Stomach (tissue), 4 donors: ENCODE measurements around the gene ZNF385C.

Experiments
- CTCF ChIP-seq, 7 experiments: fragments of 450-650 bp in 4 of 7; fragments of 200-600 bp in 3 of 7; sonication (generic) in 3 of 7; IDR thresholded peaks; one replicate each; pipeline ENCODE4 v1.5.1; 2016 to 2019; ENCODE audit warnings: antibody characterized with exemption in 7 of 7, control low read depth in 2 of 7, mild to moderate bottlenecking in 1 of 7
- POLR2A ChIP-seq, 4 donors: fragments of 450-650 bp; IDR thresholded peaks; one replicate each; pipeline ENCODE4 v1.6.1; 2016; ENCODE audit warnings: antibody characterized with exemption in 4 of 4, control low read depth in 2 of 4, mild to moderate bottlenecking in 1 of 4, moderate library complexity in 1 of 4
- POLR2AphosphoS5 ChIP-seq, 3 donors: sonication (generic); formaldehyde crosslinking; IDR thresholded peaks; one replicate each; pipeline ENCODE4 v1.6.1; 2016; ENCODE audit warnings: antibody characterized with exemption in 3 of 3

DNA sequence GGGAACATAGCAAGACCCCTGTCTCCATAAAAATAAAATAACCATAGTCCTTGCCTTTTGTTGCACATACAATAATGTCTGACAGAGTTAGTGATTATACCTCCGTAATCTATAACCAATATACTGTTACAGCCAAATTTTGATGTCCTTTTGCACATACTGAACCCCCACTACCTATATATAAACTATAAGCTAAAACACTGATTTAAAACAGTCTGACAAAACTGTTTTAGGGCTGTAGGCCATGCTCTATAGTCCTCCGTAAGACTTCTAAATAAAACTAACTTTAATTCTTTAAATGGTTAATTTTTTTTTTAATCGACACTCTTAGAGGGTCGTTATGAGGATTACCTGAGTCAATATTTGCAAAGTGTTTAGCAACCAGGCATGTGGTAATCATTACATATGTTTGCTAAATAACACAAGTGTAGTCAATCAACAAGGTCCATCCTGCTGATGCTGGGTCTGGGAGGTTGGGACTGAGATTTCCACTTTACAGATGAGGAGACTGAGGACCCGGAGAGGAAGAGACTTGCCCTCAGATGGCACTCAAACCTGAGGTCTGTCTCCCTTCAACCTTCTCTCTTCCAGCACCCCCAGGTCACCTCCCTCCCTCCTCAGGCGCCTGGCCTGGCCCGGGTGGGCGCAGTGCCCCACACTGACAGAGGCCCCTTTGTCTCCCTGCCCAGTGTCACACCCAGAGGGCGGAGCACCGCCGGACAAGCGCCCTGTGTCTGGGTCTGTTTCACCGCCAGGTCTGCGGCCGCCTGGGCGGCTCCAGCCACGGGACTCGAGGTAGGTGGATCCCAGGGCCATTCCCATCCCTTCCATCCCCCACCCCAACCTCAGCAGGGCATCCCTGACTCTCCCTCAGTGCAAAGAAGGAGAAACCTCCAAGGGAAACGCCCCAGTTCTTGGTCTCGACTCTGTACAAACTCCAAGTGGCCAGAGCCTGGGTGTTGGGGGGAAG is 10.3 kb downstream of the ZNF385C start:
- TF ChIP-seq CTCF (IDR thresholded peaks at IDR 0.05) (no peak), POLR2AphosphoS5 (IDR thresholded peaks at IDR 0.05) (no peak), POLR2A (IDR thresholded peaks at IDR 0.05) (no peak)
